NOMO-1 treated with DMSO at 0.1 percent for 48 hours (cell line): ENCODE data around the gene GALNT4.
A peak's percentile ranks its signal among the peaks of the same experiment; 100 is the strongest.

Source experiments
- DNase-seq: peaks from one replicate; lab custom pipeline; 2025; ENCODE audit not compliant: unreplicated experiment; lab: John Stamatoyannopoulos, UW

GALNT4 gene

DNA sequence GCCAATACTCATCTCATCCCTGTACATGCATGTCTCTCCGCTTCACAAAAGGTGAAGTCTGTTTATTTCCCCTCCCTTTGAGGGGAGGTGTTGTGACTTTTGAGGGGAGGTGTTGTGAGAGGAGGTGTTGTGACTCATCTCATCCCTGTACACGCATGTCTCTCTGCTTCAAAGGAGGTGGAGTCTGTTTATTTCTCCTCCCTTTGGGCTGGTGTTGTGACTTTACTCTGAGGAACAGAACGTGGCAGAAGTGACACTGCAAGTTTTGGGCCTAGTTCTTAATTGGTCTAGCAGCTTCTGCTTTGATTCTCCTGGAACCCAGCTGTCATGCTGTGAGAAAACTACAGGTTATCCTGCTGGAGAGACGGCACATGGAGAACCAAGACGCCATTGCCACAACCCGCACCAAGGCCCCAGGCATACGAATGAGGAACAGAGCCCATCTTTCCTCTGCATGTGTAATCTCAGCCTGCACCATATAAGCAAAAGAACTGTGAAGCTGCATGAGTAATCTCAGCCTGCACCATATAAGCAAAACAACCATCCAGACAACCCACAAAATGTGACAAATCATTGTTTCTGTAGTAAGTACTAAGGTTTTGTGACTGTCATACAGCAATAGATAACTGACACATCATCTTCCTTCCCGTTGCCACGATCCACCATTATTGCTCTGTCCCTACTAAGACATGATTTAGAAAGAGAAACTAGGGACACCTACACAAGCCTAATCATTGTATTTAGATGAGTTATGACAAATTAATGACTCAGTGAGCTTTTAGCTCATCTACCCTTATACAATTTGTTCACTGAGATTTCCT lies 30.0 kb downstream of the GALNT4 start:
- no peak for DNase-seq

DNA sequence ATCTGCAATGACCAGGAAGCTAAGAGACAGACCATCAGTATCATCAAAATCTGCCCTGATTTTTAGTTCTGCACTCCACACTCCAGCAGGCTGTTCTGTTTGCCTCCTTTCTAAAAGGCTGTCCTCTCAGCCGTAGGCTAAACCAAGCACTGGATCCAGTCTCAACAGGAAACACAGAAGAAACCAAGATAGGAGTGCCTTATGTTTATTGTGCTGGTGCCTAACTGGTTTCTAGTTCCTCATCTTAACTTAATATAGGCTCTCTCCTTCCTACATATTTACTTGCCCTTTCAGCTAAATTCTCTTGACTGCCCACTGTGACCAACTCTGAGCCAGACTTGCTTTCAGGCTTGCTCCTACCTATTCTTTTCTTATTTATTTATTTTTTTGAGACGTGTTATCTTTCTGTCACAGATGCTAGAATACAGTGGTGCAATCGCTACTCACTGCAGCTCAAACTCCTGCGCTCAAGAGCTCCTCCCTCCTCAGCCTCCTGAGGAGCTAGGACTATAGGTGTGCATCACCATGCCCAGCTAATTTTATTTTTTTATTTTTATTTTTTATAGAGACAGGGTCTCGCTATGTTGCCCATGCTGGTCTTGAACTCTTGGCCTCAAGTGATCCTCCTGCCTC lies 30.8 kb downstream of the GALNT4 start:
- peak; percentile 34 for DNase-seq

DNA sequence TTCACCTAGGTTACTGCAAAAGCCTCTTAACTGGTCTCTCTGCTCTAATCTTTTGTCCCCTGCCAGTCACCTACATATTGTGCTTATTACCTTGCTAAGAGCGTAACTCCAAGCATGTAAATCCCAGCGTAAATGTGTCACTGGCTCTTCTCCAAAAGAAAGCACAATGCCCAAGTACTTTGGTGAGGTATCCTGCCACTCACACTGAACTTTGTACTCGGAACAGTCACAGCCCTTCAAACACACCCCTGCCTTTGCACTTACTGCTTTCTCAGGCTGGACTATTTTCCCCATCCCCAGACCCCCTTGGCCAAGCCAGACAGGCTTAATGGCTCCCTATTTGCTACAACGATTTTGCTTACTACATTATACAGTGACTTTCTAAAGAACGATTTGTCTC lies 31.7 kb downstream of the GALNT4 start:
- DNase-seq = no peak

DNA sequence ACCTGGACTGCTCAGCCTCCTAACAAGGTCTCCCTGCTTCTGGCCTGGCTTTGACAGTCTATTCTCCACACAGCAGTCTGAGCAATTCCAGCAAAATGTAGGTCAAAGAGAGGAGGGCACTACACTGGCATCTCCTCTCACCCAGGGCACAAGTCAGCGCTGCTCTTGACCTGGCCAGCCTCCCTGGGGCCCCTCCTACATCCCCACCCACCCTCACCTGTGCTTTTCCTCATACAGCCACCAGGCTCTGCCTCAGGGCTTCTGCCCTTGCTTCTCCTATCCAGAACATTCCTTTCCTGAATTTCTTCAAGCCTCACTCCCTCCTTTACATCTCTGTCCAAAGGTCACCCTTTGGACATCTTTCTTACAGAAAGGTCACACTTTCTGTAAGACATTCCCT lies 33.7 kb downstream of the GALNT4 start:
- no peak for DNase-seq

DNA sequence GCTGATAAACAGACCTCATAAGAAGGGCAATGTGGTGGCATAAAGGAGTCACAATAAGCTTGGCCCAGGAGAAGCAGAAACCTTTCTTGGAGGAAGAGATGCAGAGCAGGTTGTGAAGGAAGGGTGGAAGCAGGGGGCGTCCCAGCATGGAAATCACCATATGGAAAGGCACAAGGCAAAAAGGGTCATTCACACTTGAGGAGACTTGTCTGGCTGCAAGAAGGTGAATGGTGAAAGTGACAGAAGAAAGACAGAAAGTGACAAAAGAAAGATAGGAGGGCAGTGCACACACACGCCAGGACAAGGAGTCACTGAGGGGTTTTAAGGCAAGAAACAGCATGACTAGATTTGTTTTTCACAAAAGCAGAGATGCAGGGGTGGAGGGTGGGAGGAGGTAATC lies 38.3 kb downstream of the GALNT4 start:
- DNase-seq = no peak

DNA sequence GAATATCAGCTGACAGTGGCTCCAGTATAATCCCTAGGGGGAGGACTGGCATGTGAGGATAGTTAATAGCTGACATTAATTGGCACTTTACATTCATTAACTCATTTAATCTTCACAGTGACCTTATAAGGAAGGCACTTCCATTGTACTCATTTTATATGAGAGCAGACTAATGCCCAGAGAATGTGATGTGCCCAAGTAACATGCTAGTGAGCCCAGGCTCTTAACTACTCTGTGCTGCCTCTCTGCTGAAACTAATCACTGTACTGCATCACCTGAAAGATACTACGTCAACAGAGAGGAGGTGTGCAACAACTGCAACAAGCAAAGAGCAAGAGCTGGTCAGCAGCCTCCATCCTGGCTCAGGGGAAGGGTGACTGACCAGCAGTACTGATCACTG lies 40.1 kb downstream of the GALNT4 start:
- no peak for DNase-seq

DNA sequence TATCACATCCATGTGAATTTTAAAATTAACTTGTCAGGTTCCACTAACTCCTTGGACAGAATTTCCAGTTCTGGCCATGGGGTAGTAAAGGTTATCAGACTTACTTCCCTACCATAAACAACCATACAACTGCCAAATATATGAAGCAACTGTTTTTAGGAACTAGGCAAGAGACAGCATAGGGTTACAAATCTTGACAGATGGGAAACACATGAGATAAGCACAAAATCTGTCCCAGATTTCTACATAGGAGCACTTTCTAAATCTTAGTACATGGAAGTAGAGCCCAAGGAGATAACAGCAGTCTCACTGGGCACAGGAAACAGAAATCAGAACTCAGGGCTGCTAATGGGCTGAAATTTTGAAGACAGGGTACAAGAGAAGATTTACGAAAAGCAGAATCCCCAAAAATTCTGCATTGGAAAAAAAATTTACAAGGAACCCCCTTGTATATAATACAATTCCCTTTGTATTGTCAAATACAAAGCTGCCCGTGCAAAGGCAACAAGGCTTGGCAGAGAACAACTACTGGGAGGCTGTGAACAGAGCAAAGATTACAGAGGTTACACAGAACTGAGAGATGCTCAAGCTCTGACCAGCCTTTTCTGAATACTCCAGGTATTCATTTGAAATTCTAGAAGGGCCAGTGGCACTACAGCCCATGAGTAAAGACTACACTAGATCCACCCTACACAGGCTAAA lies 43.2 kb downstream of the GALNT4 start:
- DNase-seq = peak; percentile 65

DNA sequence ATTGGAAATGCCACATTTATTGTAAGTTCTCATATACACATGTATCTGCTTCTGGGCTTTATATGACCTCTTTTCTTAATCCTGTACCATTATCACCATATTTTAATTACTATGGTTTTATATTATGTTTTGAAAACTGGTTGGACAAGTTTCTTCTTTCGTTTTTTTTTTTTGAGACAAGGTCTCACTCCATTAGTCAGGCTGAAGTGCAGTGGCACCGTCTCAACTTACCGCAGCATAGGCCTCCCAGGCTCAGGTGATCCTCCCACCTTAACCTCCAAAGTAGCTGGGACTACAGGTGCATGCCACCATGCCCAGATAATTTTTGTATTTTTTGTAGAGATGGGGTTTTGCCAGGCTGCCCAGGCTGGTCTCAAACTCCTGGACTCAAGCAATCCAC lies 44.6 kb downstream of the GALNT4 start:
- no peak for DNase-seq

DNA sequence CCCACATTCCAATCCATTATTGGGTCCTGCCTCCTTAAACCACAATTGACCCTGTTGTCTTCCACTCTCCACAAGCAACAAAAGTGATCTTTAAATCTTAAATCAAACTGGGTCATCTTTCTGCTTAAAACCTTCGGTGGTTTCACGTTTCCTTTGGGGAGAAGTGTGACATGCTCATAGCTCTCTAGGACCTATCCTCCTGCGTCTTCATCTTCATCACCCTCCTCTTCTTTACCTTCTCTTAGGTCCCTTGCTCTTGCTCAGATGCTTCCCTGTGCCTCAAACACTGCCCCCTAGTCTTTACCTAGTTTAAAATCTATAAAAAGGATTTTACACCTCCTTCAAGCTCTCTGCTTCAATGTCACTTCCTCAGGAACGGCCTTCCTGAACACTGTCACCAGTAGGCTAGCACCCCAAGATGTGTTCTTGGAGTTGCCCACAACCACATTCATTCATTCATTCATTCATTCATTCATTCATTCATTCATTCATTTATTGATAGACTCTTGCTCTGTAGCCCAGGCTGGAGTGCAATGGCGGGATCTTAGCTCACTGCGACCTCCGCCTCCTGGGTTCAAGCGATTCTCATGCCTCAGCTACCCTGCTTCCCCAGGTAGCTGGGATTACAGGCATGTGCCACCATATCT lies 46.8 kb downstream of the GALNT4 start:
- DNase-seq = no peak

DNA sequence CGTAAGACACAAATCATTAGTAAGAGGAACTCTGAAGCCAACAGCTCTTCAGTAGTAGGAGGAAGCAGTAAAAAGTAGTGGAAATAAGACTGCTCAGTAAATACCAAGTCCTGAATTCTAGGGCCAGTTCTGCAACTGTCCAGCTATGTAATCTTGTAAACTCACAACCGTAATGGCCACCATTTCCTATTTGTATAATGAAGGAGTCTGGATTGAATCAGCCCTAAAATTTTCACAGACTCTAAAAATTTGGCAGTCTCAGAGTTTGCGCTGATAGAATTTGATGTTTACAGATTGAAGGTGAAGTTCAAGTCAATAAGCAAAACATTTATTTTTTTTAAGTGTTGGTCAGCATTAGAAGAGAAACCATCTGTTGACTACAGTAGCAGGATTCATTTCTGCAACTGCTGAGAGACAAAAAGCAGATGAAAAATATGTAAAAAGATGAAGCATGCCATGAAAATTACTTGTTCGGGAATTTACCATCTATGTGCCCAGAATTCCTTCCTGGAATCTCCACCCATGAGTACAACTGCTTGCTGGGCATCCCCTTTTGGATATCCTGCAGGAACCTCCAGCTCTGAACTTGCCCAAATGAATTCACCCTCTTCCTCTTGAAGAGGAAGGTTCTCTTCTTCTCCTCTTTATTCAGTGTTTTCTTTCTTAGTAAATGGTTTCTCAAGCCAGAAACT lies 47.5 kb downstream of the GALNT4 start:
- DNase-seq = no peak

DNA sequence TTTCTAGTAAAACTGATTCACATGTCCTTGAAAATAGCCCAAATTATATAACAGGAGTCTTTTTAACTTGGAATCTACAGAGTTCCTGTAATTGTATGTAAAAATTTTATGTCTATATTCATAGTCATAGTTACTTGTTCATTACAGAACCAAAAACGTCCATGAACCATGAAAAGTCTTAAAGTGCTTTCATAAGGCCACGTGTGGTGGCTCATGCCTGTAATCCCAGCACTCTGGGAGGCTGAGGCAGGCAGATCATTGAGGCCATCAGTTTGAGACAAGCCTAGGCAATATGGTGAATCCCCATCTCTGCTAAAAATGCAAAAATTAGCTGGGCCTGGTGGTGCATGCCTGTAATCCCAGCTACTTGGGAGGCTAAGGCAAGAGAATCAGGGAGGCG lies 48.4 kb downstream of the GALNT4 start:
- DNase-seq = no peak

DNA sequence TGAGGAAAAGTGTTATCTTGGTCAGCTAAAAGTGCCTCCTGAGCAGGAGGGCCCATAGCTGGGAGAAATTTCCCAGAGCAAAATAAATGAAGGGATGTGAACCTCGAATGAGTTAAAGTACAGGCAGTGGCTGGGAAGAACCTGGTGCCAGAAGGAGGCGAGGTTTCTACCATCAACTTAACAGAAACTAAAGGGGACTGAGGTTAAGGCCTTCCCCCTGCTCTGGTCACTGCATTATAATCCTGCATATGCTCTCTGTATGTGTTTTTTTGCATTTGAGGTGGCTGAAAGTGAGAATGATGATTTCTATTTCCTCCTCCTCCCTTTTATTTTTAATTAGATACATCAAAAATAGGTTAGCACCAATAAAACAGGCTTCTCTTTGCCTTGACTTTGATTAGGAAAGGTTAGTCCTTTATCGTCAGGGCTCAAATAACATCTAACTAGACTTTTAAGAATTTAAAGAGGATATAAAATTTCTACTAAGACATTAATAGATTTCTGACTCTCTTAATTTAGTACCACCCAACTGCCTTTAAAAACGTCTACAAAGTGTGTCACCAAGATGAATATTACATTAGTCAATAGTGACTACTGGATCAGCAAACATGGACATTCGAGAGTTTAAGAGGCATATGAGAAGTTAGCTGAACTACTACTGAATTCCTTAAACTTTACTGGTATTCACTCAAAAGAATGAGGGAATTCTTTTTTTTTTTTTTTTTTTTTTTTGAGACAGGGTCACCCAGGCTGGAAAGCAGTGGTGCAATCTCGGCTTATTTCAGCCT lies 49.2 kb downstream of the GALNT4 start:
- no peak for DNase-seq

DNA sequence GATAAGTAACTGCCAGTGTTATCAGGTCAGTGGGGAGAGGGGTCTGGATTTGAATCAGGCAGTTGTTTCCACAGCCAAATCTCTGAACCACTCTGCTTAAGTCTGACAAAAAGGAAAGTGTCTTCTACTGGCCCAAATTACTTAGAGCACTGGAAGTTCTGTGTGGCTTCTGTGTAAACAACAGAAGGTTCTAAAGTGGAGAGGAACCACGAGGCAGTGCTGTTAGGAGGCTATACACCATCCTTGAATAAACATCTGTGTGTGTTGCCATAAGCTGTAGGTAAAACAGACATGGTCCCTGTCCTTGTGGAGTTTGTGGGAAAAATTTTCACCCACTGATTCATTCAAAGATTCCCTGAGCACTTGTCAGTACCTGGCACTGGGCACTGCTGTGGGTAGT lies 50.0 kb downstream of the GALNT4 start:
- no peak for DNase-seq
